GM19035 (cell line): ENCODE measurements around the gene PLXNA2.

Experiments used
- ATAC-seq: cut with Tn5 transposase; IDR thresholded peaks from one replicate; pipeline ENCODE4 v1.9.1; 2021; ENCODE audit not compliant: unreplicated experiment

The PLXNA2 gene

DNA sequence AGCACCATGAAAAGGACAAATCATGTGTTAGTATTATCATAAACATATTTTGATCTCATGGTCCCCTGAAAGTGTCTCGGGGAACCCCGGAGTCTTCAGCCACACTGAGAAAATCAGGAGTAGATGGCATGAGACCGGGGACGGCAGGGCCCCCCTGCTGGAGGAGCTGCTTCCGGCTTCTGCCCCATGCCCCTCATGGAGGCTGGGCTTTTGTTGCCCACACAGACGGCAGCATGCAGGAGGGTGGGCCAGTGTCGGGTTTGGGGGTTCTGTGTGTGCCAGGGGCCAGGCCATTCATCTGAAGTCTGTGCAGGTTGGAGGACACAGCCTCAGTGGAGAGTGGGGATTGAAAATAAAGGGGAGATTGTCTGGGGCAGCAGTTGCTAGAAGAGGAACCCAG lies 258.2 kb downstream of the PLXNA2 start:
- ATAC-seq = no peak

DNA sequence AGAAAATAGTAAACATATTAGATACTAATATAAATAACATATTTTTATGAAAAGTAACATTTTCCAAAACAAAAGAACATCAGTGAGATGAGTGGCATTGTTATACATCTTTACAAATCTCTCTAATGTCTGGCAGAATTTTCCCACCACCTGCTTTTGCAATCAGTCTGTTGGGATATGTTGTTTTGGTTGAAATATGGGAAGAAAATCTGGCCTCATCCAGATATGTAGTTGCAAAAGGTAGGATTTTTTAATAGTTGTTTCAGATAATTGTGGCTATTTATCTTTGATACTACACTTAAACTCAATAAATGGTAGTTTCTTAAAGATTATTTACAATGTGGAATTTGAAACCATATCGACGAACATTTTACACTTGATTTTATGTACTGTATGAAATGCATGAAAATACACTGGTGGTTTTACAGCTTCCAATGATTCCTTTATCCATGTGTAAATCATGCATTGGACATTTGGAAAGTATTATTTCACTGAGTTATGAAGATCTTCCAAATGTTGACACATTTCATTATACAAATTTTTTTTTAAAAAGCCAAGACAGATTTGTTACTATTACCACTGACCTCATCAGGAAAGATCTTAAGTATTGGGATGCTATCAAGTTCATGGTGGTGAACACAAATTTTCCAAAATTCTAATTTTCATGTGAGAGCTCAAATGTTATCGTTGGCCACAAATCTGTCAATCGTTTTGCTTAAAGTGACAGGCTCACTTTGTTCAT lies 259.2 kb downstream of the PLXNA2 start:
- no peak for ATAC-seq

DNA sequence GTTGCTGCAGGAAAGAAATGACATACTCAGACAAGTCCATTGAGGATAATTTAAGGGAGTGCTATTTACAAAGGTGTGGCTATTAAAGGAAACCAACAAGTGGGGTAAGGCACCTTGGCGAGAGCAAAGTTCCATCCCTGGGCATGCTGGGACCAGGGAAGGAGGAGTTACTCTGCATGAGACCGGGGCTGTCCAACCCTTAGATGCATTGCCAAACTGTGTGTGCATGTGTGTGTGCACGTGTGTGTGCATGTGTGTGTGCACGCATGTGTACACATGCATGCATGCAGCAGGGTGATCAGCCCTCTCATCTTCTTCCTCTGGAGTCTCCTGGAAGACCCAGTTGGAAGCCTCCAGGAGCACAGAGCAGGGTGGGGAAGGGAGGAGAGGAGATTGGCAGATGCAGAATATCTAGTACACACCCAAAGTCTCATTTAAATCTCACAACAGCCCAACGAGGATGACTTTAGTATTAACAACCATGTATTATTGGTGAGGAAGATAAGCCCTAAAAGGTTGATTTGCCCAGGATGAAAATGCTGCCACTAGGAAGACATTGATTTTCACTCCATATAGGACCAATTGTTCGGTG lies 261.0 kb downstream of the PLXNA2 start:
- ATAC-seq = no peak

DNA sequence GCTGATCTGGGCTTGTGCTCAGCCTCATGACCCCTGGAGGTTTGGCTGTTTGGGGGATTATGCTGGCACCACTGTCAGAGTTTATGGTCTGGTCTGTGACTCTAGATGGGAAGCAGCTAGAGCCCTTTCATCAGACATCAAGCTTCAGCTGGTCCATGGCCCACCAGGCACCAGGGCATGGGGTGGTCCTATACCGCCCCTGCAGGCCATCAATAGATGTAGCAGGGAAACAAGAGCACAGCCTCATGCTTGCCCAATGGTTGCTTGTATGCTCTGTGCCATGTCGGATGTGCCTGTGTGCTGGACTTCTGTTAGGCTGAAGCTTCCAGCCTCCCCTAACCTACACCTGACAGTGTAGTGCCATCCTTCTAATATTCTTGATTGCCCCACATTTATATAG lies 262.2 kb downstream of the PLXNA2 start:
- ATAC-seq = peak; percentile 64

DNA sequence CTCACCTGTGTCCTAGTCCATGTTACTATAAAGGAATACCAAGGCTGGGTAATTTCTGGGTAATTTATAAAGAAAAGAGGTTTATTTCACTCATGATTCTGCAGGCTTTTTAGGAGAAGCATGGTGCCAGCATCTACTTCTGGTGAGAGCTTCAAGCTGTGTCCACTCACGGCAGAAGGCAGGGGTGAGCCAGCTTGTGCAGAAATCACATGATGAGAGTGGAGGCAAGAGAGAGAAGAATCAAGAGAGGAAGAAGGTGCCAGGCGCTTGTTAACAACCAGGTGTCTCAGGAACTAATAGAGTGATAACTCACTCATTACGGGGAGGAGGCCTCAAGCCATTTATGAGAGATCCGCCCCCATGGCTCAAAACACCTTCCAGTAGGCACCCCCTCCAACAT lies 265.7 kb downstream of the PLXNA2 start:
- ATAC-seq = no peak

DNA sequence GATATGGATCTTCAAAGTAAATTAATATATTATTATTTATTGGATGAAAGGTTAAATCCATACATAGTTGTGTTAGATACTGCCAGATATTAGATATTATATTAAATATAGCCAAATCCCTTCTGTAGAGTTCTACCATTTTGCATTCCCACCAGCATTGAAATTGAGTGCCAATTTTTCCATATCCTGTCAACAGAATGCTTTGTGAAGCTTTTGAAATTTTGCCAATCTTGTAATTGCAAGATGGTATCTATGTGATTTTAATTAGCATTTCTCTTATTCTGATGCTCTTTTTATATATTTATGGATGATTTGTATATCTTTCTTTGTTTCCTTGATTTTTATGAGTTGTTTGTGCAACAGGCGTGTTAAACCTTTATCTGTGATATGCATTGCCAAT lies 266.3 kb downstream of the PLXNA2 start:
- no peak for ATAC-seq

DNA sequence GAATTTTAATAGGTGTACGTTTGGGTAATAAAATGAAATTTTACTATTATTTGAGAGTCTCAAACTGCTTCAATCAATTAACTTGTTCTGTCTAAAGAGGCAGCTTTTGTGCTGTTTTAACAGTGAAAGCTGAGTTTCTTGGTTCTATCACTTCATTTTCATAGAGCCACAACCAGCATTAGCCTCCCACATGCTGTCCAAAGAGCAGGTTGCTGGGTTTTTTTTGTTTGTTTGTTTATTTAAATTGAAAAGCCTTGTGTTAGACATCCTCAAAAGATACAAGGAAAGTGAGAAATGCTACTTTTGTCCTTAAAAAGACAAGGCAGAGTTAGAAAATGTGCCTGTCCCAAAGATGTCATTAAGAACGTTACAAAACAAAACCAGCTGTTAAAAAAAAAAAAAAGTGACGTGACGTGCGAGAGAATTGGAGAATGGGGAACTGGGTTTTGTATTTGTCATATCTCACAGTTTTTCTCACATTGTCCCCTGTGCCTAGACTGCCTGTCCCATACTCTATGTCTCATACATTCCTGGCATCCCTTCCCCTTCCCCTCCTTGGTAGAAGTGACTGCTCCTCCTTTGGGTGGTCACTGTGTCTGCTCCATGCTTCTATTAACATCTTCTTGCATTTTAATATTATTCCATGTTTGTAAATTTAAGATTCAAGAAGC lies 270.2 kb downstream of the PLXNA2 start:
- no peak for ATAC-seq

DNA sequence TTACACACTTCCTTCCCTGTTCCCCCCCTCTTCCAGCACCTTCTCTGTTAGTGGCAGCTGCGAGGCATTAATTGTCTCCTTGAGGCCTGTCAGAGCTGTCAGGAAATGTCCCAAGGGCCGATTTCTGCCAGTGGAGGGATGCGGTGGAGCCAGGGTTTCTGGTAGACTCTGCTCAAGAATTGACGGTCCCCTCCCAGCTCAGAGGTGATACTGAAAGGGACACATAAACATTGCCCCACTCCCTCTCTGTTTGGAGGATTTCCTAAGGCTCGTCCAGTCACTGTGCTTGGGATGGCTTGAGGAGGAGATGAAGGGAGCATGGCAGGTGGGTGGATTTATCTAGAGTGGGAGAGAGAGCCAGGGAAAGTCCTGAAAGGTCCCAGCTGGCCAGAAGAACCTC lies 271.8 kb downstream of the PLXNA2 start:
- no peak for ATAC-seq
